Activated naive CD4-positive, alpha-beta T cell treated with anti-CD3 and anti-CD28 coated beads, Interleukin-2, amount 10 ng/mL, durations not matched to agents 7 days and 5 days (primary cell): ENCODE data around the gene KCND2.
"Not testable (repeated sequence)": the region's sequence is repeated elsewhere in the genome, so short reads cannot be mapped to it uniquely, and the experiment has no call there.

ENCODE experiments used
- CTCF ChIA-PET: fragments of 350-600 bp; sonication (Branson Sonifier 250); formaldehyde crosslinking; loops from one replicate; lab custom pipeline; 2021; ENCODE audit warnings: antibody characterized with exemption; lab: Charles Lee
- DNase-seq: peaks from one replicate; pipeline ENCODE4 v3.0.0-alpha.2; 2020
- H3K27ac Mint-ChIP-seq: one replicate; pipeline ENCODE4 v1.8.0; 2021; ENCODE audit warnings: mild to moderate bottlenecking, moderate library complexity, mixed read lengths
- H3K27me3 Mint-ChIP-seq: one replicate; pipeline ENCODE4 v1.8.0; 2021; ENCODE audit warnings: mild to moderate bottlenecking, mixed read lengths
- H3K36me3 Mint-ChIP-seq: one replicate; pipeline ENCODE4 v1.8.0; 2021; ENCODE audit warnings: mixed read lengths
- H3K4me1 Mint-ChIP-seq: one replicate; pipeline ENCODE4 v1.8.0; 2021; ENCODE audit warnings: mixed read lengths
- H3K4me3 Mint-ChIP-seq: one replicate; pipeline ENCODE4 v1.8.0; 2021; ENCODE audit warnings: mild to moderate bottlenecking, moderate library complexity, mixed read lengths
- H3K9me3 Mint-ChIP-seq: one replicate; pipeline ENCODE4 v1.8.0; 2021; ENCODE audit warnings: mixed read lengths

The KCND2 gene

DNA sequence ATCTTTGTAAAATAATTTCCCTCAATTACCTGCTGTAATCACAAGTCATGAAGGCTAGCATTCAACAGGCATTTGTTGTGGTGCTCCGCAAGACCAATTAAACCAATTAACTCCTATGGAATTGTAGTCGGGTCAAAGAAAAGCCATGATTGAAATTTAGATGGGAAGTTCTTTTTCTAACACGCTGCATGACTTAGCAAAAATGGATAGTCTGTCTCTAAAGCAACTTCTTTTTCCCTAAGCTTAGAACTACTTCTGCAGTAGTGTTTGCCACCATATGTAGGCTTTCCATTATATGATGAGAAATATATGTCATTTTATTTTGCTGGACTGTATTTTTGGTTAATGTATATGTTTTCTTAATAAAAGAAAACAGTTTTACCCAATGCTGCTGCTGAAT lies 465.8 kb downstream of the KCND2 start:
- Mint-ChIP-seq H3K9me3 (no peaks in the 10 kb centered on the region), H3K36me3 (no peaks in the 10 kb centered on the region), H3K4me3 (no peak overlapping the region), H3K27me3 (no peaks in the 10 kb centered on the region), H3K4me1 (no peaks in the 10 kb centered on the region), H3K27ac (no peak overlapping the region)
- DNase-seq: no peak
- CTCF ChIA-PET: interaction anchor here (1.4 kb wide), 1 partner anchor 14 kb away, joined by 3 read pairs; no protein-coding TSS in a partner anchor

GRCh38 chr7:120740348-120740747 lies 467.4 kb downstream of the KCND2 start:
- no peaks in the 10 kb centered on the region for H3K4me1 Mint-ChIP-seq
- H3K27me3 Mint-ChIP-seq: no peaks in the 10 kb centered on the region
- no peaks in the 10 kb centered on the region for H3K36me3 Mint-ChIP-seq
- CTCF ChIA-PET: interaction anchor here (1.4 kb wide), 1 partner anchor 15 kb away, joined by 3 read pairs; no protein-coding TSS in a partner anchor
- no peak for DNase-seq
- no peak overlapping the region for H3K27ac Mint-ChIP-seq
- no peak overlapping the region for H3K4me3 Mint-ChIP-seq
- H3K9me3 Mint-ChIP-seq: no peaks in the 10 kb centered on the region

GRCh38 chr7:120741371-120742042 lies 468.5 kb downstream of the KCND2 start:
- Mint-ChIP-seq H3K9me3 (no peaks in the 10 kb centered on the region), H3K27me3 (no peaks in the 10 kb centered on the region), H3K27ac (no peak overlapping the region), H3K4me1 (no peaks in the 10 kb centered on the region), H3K4me3 (no peak overlapping the region), H3K36me3 (no peaks in the 10 kb centered on the region)
- no peak for DNase-seq
- CTCF ChIA-PET: no interaction called here

DNA sequence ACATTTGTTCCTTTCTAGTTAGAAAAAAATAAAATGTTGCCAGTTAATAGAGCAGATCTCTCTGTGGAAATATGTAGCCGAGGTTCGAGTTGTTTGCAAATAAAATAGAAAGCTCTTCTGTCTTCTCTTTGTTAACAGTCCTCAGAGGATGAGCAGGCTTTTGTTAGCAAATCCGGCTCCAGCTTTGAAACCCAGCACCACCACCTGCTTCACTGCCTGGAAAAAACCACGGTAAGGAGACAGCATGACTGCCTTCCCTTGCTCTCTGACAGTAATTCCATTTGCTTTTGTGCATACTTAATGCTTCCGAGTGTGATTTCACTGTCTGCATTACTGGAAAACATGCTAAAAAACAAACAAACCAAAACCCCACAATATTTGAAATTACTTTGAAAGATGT lies 469.4 kb downstream of the KCND2 start:
- Mint-ChIP-seq H3K4me1 (no peaks in the 10 kb centered on the region), H3K4me3 (no peak overlapping the region), H3K27me3 (no peaks in the 10 kb centered on the region), H3K27ac (no peak overlapping the region), H3K36me3 (no peaks in the 10 kb centered on the region), H3K9me3 (no peaks in the 10 kb centered on the region)
- DNase-seq: no peak
- CTCF ChIA-PET: no interaction called here

- no peak overlapping the region for H3K4me3 Mint-ChIP-seq
- DNase-seq: no peak
- no peaks in the 10 kb centered on the region for H3K27me3 Mint-ChIP-seq
- H3K27ac Mint-ChIP-seq: no peak overlapping the region
- CTCF ChIA-PET: no interaction called here
- H3K36me3 Mint-ChIP-seq: no peaks in the 10 kb centered on the region
- H3K4me1 Mint-ChIP-seq: no peaks in the 10 kb centered on the region
- H3K9me3 Mint-ChIP-seq: no peaks in the 10 kb centered on the region
Observed at GRCh38 chr7:120743128-120743527, 470.2 kb downstream of the KCND2 start.

DNA sequence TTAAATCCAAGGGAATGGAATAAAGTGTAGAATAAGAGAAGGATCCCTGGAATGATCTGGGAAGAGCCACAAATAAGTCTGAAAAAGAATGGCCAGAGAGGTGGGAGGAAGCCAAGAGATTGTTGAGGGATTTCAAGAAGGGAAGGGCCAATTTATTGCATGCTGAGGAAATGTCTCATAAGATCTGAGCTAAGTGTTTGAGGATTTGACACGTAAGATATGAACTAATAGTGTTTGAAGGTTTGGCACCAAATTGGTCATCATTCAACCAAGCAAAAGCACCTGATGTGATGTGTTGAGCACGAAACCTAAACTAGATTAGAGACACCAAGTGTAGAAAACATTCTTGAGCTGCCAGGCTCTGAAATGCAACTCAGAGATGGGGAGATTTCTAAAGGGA lies 487.1 kb downstream of the KCND2 start:
- DNase-seq: no peak
- Mint-ChIP-seq H3K4me3 (no peak overlapping the region), H3K36me3 (no peaks in the 10 kb centered on the region), H3K27me3 (no peaks in the 10 kb centered on the region), H3K4me1 (no peaks in the 10 kb centered on the region), H3K27ac (no peak overlapping the region), H3K9me3 (no peaks in the 10 kb centered on the region)
- CTCF ChIA-PET: no interaction called here

GRCh38 chr7:120760851-120761250 lies 487.9 kb downstream of the KCND2 start:
- Mint-ChIP-seq H3K27me3 (no peaks in the 10 kb centered on the region), H3K9me3 (no peaks in the 10 kb centered on the region), H3K36me3 (no peaks in the 10 kb centered on the region), H3K4me1 (no peaks in the 10 kb centered on the region), H3K27ac (no peak overlapping the region), H3K4me3 (no peak overlapping the region)
- CTCF ChIA-PET: no interaction called here
- DNase-seq: no peak

- Mint-ChIP-seq H3K36me3 (no peaks in the 10 kb centered on the region), H3K27me3 (no peaks in the 10 kb centered on the region), H3K4me1 (no peaks in the 10 kb centered on the region), H3K4me3 (no peak overlapping the region), H3K9me3 (no peaks in the 10 kb centered on the region), H3K27ac (no peak overlapping the region)
- DNase-seq: no peak
- CTCF ChIA-PET: no interaction called here
Observed at GRCh38 chr7:120770206-120770605, 497.2 kb downstream of the KCND2 start.

GRCh38 chr7:120774481-120774880 lies 501.5 kb downstream of the KCND2 start:
- Mint-ChIP-seq H3K27me3 (no peaks in the 10 kb centered on the region), H3K4me3 (no peak overlapping the region), H3K36me3 (no peaks in the 10 kb centered on the region), H3K4me1 (no peaks in the 10 kb centered on the region), H3K9me3 (no peaks in the 10 kb centered on the region), H3K27ac (no peak overlapping the region)
- CTCF ChIA-PET: no interaction called here
- DNase-seq: no peak

- Mint-ChIP-seq H3K27me3 (no peaks in the 10 kb centered on the region), H3K4me1 (no peaks in the 10 kb centered on the region), H3K4me3 (no peak overlapping the region), H3K36me3 (no peaks in the 10 kb centered on the region), H3K27ac (no peak overlapping the region), H3K9me3 (no peaks in the 10 kb centered on the region)
- no peak for DNase-seq
- CTCF ChIA-PET: no interaction called here
Observed at GRCh38 chr7:120775755-120776154, 502.8 kb downstream of the KCND2 start.

GRCh38 chr7:120779078-120779477 lies 506.1 kb downstream of the KCND2 start:
- H3K4me1 Mint-ChIP-seq, DNase-seq, H3K4me3 Mint-ChIP-seq, H3K9me3 Mint-ChIP-seq, H3K27ac Mint-ChIP-seq, CTCF ChIA-PET, H3K36me3 Mint-ChIP-seq, H3K27me3 Mint-ChIP-seq: not testable (repeated sequence)

GRCh38 chr7:120780451-120780850 lies 507.5 kb downstream of the KCND2 start:
- not testable (repeated sequence) for H3K4me3 Mint-ChIP-seq, H3K27me3 Mint-ChIP-seq

GRCh38 chr7:120780938-120781337 lies 508.0 kb downstream of the KCND2 start:
- CTCF ChIA-PET: no interaction called here
- no peaks in the 10 kb centered on the region for H3K36me3 Mint-ChIP-seq
- no peaks in the 10 kb centered on the region for H3K9me3 Mint-ChIP-seq
- DNase-seq: no peak
- no peaks in the 10 kb centered on the region for H3K4me1 Mint-ChIP-seq
- H3K27me3 Mint-ChIP-seq: no peaks in the 10 kb centered on the region
- H3K4me3 Mint-ChIP-seq: no peak overlapping the region
- no peak overlapping the region for H3K27ac Mint-ChIP-seq

More at GRCh38 chr7:120780451-120780850, 507.5 kb downstream of the KCND2 start:
- CTCF ChIA-PET, H3K36me3 Mint-ChIP-seq, H3K27ac Mint-ChIP-seq, H3K9me3 Mint-ChIP-seq, DNase-seq, H3K4me1 Mint-ChIP-seq: not testable (repeated sequence)

- H3K36me3 Mint-ChIP-seq, DNase-seq, H3K27ac Mint-ChIP-seq, H3K4me1 Mint-ChIP-seq, H3K4me3 Mint-ChIP-seq, H3K27me3 Mint-ChIP-seq, H3K9me3 Mint-ChIP-seq, CTCF ChIA-PET: not testable (repeated sequence)
Observed at GRCh38 chr7:120781924-120782323, 508.9 kb downstream of the KCND2 start.

DNA sequence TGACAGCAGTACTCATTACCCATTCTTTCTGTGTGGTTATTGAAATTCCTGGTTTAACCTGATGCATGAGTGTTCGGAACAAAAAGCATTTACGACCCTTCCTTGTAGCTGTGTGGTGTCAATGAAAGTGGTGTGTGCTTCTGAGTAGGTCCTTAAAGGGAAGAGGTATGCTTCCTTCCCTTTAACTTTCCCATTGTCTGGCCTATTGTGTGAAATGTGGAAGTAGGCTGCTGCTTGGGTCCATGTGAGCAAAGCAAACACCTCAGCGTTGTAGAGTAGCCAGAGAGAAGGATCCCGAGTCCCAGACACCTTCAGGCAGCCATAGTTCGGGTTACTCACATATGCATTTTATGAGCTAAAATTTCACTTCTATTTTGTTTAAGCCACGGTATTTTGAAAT lies 510.3 kb downstream of the KCND2 start:
- Mint-ChIP-seq H3K4me3 (no peak overlapping the region), H3K4me1 (no peaks in the 10 kb centered on the region), H3K27ac (no peak overlapping the region), H3K9me3 (no peaks in the 10 kb centered on the region), H3K36me3 (no peaks in the 10 kb centered on the region), H3K27me3 (no peaks in the 10 kb centered on the region)
- DNase-seq: no peak
- CTCF ChIA-PET: interaction anchor here (1.4 kb wide), 1 partner anchor 9 kb away, joined by 5 read pairs; no protein-coding TSS in a partner anchor
